PC-3 (cell line): ENCODE results near the gene IFFO2. TPM values are rescaled to one million over a fixed set of nuclear protein-coding genes. Genes with fewer than 3 reads are reported as not detected.

Experiments used
- ATAC-seq: fragments of 200-7000 bp; cut with Tn5 transposase; 2 replicates; pipeline ENCODE4 v1.9.1; 2020; ENCODE audit warnings: mild to moderate bottlenecking, moderate library complexity
- BruUV-seq: library from RNA; stranded (reverse); fragments of 400-500 nt; replicated peaks from 2 replicates; lab custom pipeline; 2021; lab: Mats Ljungman, UMichigan
- CTCF ChIA-PET: fragments of 300-600 bp; sonication (Branson Sonifier 250); formaldehyde crosslinking; loops from one replicate; lab custom pipeline; 2022; ENCODE audit warnings: antibody characterized with exemption; lab: Charles Lee
- POLR2A ChIA-PET: fragments of 300-600 bp; sonication (Branson Sonifier 250); formaldehyde crosslinking; loops from one replicate; lab custom pipeline; 2022; ENCODE audit warnings: antibody characterized with exemption; ENCODE audit not compliant: unreplicated experiment; lab: Charles Lee
- DNase-seq: peaks from one replicate; pipeline ENCODE4 v3.0.0-alpha.2; 2015
- H2AFZ ChIP-seq: fragments of 300-600 bp; sonication (generic); 2 replicates; pipeline ENCODE4 v1.6.0; 2016; ENCODE audit warnings: antibody characterized with exemption, low read length
- H3F3A ChIP-seq: fragments of 300-600 bp; sonication (generic); one replicate; pipeline ENCODE4 v1.6.0; 2017; ENCODE audit warnings: antibody characterized with exemption, low read length, control low read depth, mild to moderate bottlenecking; ENCODE audit not compliant: unreplicated experiment
- H3K27ac ChIP-seq: fragments of 300-600 bp; sonication (generic); 2 replicates; pipeline ENCODE4 v1.5.1; 2016; ENCODE audit warnings: mild to moderate bottlenecking, low read length
- H3K27me3 ChIP-seq: fragments of 300-600 bp; sonication (generic); 2 replicates; pipeline ENCODE4 v1.6.1; 2016; ENCODE audit warnings: low read length, mixed read lengths
- H3K36me3 ChIP-seq: fragments of 300-600 bp; sonication (generic); 2 replicates; pipeline ENCODE4 v1.6.1; 2016; ENCODE audit warnings: low read depth, mixed run types, low read length, mixed read lengths
- H3K4me1 ChIP-seq: fragments of 300-600 bp; sonication (generic); 2 replicates; pipeline ENCODE4 v1.5.1; 2016; ENCODE audit warnings: low read length; ENCODE audit not compliant: insufficient read depth
- H3K4me2 ChIP-seq: fragments of 300-600 bp; sonication (generic); 2 replicates; pipeline ENCODE4 v1.6.0; 2016; ENCODE audit warnings: low read length
- H3K4me3 ChIP-seq: fragments of 300-600 bp; sonication (generic); 2 replicates; pipeline ENCODE4 v1.5.1; 2016; ENCODE audit warnings: mild to moderate bottlenecking, low read length, mixed read lengths
- H3K79me2 ChIP-seq: fragments of 300-600 bp; sonication (generic); 2 replicates; pipeline ENCODE4 v1.6.1; 2017; ENCODE audit warnings: low read length, mixed read lengths
- H3K9ac ChIP-seq: fragments of 300-600 bp; sonication (generic); 2 replicates; pipeline ENCODE4 v1.6.0; 2016; ENCODE audit warnings: mild to moderate bottlenecking, low read length
- H3K9me2 ChIP-seq: fragments of 300-600 bp; sonication (generic); replicated peaks from 2 replicates; pipeline ENCODE4 v1.6.1; 2016; ENCODE audit warnings: mixed run types, low read length, mixed read lengths
- H3K9me3 ChIP-seq: fragments of 300-600 bp; sonication (generic); 2 replicates; pipeline ENCODE4 v1.6.1; 2016; ENCODE audit warnings: low read length, mixed read lengths
- H4K20me1 ChIP-seq: fragments of 300-600 bp; sonication (generic); 2 replicates; pipeline ENCODE4 v1.6.1; 2016; ENCODE audit warnings: low read length, mixed read lengths
- CTCF ChIP-seq: fragments of 300-600 bp; sonication (generic); conservative IDR thresholded peaks from 2 replicates; pipeline ENCODE4 v1.5.1; 2017; ENCODE audit warnings: antibody characterized with exemption, low read depth, mild to moderate bottlenecking, low read length
- EZH2 ChIP-seq: fragments of 300-600 bp; sonication (generic); IDR thresholded peaks from one replicate; pipeline ENCODE4 v1.6.1; 2017; ENCODE audit warnings: antibody characterized with exemption, mild to moderate bottlenecking, low read length; ENCODE audit not compliant: unreplicated experiment
- EZH2phosphoT487 ChIP-seq: fragments of 300-600 bp; sonication (generic); IDR thresholded peaks from 2 replicates; pipeline ENCODE4 v1.6.1; 2018; ENCODE audit warnings: mild to moderate bottlenecking, antibody characterized with exemption, low read length, borderline replicate concordance
- intact Hi-C: fragments of 100-400 bp; cut with micrococcal nuclease; formaldehyde crosslinking; loops from 2 replicates; pipeline ENCODE4 v1.9.0; 2023
- total RNA-seq: library from RNA; depleted of rRNA; stranded (reverse); fragments of >200 nt; gene quantifications from 2 replicates; pipeline ENCODE4 v1.2.3, GENCODE V29; 2014

The IFFO2 gene
- total RNA-seq, 1 experiment from 2014 or later: 30.7 TPM

GRCh38 chr1:18965206-18966173 lies 9.0 kb upstream of the IFFO2 start:
- Histone ChIP-seq H3K9ac (no peak overlapping the region), H3K4me1 (peaks cover 14% of the 10 kb centered on the region), H3K36me3 (no peaks in the 10 kb centered on the region), H2AFZ (no peak overlapping the region; the same call in 1 of the 2 replicates), H3K79me2 (no peaks in the 10 kb centered on the region), H3K9me3 (no peaks in the 10 kb centered on the region), H3F3A (no peaks in the 10 kb centered on the region), H3K9me2 (no peaks in the 10 kb centered on the region), H4K20me1 (no peaks in the 10 kb centered on the region), H3K27ac (no peak overlapping the region), H3K27me3 (no peaks in the 10 kb centered on the region), H3K4me2 (no peak overlapping the region), H3K4me3 (no peak overlapping the region)
- POLR2A ChIA-PET: interaction anchor here (0.5 kb wide), 1 partner anchor 44 kb away, joined by 4 read pairs; no protein-coding TSS in a partner anchor
- ATAC-seq (peak; percentile 41), DNase-seq (peak; percentile 48)
- no peak for TF ChIP-seq CTCF
- no peak for TF ChIP-seq EZH2phosphoT487
- no peak for TF ChIP-seq EZH2
- intact Hi-C loops: no loop called here
- CTCF ChIA-PET: interaction anchor here (0.8 kb wide), 1 partner anchor 52 kb away, joined by 3 read pairs; no protein-coding TSS in a partner anchor
- no TSS peak for BruUV-seq

- Histone ChIP-seq H3K9ac (no peak overlapping the region), H3K4me1 (peaks cover 14% of the 10 kb centered on the region), H3K4me2 (no peak overlapping the region), H4K20me1 (no peaks in the 10 kb centered on the region), H3K4me3 (no peak overlapping the region), H3K27me3 (no peaks in the 10 kb centered on the region), H3K27ac (no peak overlapping the region), H3K79me2 (no peaks in the 10 kb centered on the region), H2AFZ (no peak overlapping the region), H3K36me3 (no peaks in the 10 kb centered on the region), H3K9me2 (no peaks in the 10 kb centered on the region), H3F3A (no peaks in the 10 kb centered on the region), H3K9me3 (no peaks in the 10 kb centered on the region)
- DNase-seq (no peak), ATAC-seq (no peak)
- no peak for TF ChIP-seq CTCF
- no peak for TF ChIP-seq EZH2
- no peak for TF ChIP-seq EZH2phosphoT487
- POLR2A ChIA-PET: no interaction called here
- intact Hi-C loops: no loop called here
- no TSS peak for BruUV-seq
- CTCF ChIA-PET: no interaction called here
These were observed 7.5 kb upstream of the IFFO2 start for GRCh38 chr1:18963968-18964367.
